Suprapubic skin (tissue), 4 donors: ENCODE results near the gene ADGRG2.

Source experiments
- POLR2A ChIP-seq, 2 donors: fragments of 450-650 bp; IDR thresholded peaks; one replicate each; pipeline ENCODE4 v1.6.1; 2017; ENCODE audit warnings: antibody characterized with exemption in 2 of 2, mild to moderate bottlenecking in 2 of 2, moderate library complexity in 2 of 2
- POLR2AphosphoS5 ChIP-seq, 3 donors: sonication (generic); formaldehyde crosslinking; IDR thresholded peaks; one replicate each; pipeline ENCODE4 v1.6.1; 2017; ENCODE audit warnings: antibody characterized with exemption in 3 of 3
- TF ChIP-seq, protein P1 (sequence below), 2 donors: fragments of 200-600 bp in 1 of 2; fragments of 450-650 bp in 1 of 2; sonication (generic) in 1 of 2; IDR thresholded peaks; one replicate each; pipeline ENCODE4 v1.5.1; 2016 to 2019; ENCODE audit warnings: antibody characterized with exemption in 2 of 2, mild to moderate bottlenecking in 1 of 2, moderate library complexity in 1 of 2

DNA sequence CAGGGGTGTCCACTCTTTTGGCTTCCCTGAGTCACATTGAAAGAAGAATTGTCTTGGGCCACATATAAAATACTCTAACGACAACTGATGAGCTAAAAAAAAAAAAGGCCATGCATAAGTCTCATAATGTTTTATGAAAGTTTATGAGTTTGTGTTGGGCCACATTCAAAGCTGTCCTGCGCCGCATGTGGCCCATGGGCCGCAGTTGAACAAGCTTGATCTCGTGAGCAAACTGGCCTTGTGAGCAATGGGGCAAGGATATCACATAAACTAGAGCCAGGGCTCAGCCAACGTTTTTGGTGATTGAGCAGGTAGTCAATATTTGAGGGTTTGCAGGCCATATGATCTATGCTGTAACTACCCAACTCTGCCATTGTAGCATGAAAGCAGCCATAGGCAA lies 93.7 kb downstream of the ADGRG2 start:
- TF ChIP-seq, protein P1, sequence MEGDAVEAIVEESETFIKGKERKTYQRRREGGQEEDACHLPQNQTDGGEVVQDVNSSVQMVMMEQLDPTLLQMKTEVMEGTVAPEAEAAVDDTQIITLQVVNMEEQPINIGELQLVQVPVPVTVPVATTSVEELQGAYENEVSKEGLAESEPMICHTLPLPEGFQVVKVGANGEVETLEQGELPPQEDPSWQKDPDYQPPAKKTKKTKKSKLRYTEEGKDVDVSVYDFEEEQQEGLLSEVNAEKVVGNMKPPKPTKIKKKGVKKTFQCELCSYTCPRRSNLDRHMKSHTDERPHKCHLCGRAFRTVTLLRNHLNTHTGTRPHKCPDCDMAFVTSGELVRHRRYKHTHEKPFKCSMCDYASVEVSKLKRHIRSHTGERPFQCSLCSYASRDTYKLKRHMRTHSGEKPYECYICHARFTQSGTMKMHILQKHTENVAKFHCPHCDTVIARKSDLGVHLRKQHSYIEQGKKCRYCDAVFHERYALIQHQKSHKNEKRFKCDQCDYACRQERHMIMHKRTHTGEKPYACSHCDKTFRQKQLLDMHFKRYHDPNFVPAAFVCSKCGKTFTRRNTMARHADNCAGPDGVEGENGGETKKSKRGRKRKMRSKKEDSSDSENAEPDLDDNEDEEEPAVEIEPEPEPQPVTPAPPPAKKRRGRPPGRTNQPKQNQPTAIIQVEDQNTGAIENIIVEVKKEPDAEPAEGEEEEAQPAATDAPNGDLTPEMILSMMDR (IDR thresholded peaks at IDR 0.05) = no peak
- TF ChIP-seq POLR2A (IDR thresholded peaks at IDR 0.05) (no peak), POLR2AphosphoS5 (IDR thresholded peaks at IDR 0.05) (no peak)
